GM13976 (cell line): Measurements from ENCODE around the gene ATXN2.
"Not testable (repeated sequence)": the region's sequence is repeated elsewhere in the genome, so short reads cannot be mapped to it uniquely, and the experiment has no call there.

ENCODE experiments used
- DNase-seq: peaks from one replicate; pipeline ENCODE4 v3.0.0; 2012; ENCODE audit warnings: low spot score
- CTCF ChIP-seq: IDR thresholded peaks from 2 replicates; pipeline ENCODE4 v1.5.1; 2012; ENCODE audit warnings: borderline replicate concordance, mild to moderate bottlenecking; ENCODE audit not compliant: insufficient read depth; ENCODE audit errors: extremely low read depth, missing control alignments, control extremely low read depth
- in situ Hi-C: fragments of 300-500 bp; cut with MboI; formaldehyde crosslinking; loops from one replicate; pipeline ENCODE4 v1.12.0; 2022; ENCODE audit warnings: low sequenced_read_pairs, mixed read lengths, inconsistent platforms; ENCODE audit not compliant: unreplicated experiment

ATXN2 gene

GRCh38 chr12:111405149-111405858, 193.8 kb downstream of the ATXN2 start:
- peak; percentile 99 for DNase-seq
- TF ChIP-seq CTCF = peak; percentile 76
- in situ Hi-C loops = no loop called here

GRCh38 chr12:111404362-111405148, 194.6 kb downstream of the ATXN2 start:
- peak; percentile 69 for DNase-seq
- in situ Hi-C loops = no loop called here
- no peak for TF ChIP-seq CTCF

- DNase-seq, in situ Hi-C loops: not testable (repeated sequence)
These were observed 196.7 kb downstream of the ATXN2 start for GRCh38 chr12:111402490-111402824.
